A549 (cell line): ENCODE measurements around the gene BDH1. TPM values are rescaled to one million over a fixed set of nuclear protein-coding genes. Genes with fewer than 3 reads are reported as not detected.
A peak's percentile ranks its signal among the peaks of the same experiment; 100 is the strongest.
"Not testable (repeated sequence)": the region's sequence is repeated elsewhere in the genome, so short reads cannot be mapped to it uniquely, and the experiment has no call there.

Source experiments
- ATAC-seq, 2 experiments: fragments of 200-7000 bp in 1 of 2; fragments of >200 bp in 1 of 2; cut with Nextera tagmentation in 1 of 2; cut with Tn5 transposase in 1 of 2; 3 replicates each; pipeline versions ENCODE4 v1.8.0 to v1.9.1; 2018 to 2020; ENCODE audit warnings: mild to moderate bottlenecking in 1 of 2, moderate library complexity in 1 of 2
- CTCF ChIA-PET: fragments of 300-600 bp; sonication (Branson Sonifier 250); formaldehyde crosslinking; extraction: SDS; loops from one replicate; lab custom pipeline; 2021; ENCODE audit warnings: antibody characterized with exemption, inconsistent platforms; lab: Yijun Ruan, JAX
- POLR2A ChIA-PET: fragments of 350-600 bp; formaldehyde crosslinking; extraction: SDS; loops from one replicate; lab custom pipeline; 2021; ENCODE audit warnings: antibody characterized with exemption, inconsistent platforms; lab: Yijun Ruan, JAX
- DNase-seq, 2 experiments: peaks; one replicate each; pipeline versions ENCODE4 v3.0.0 to v3.0.0-alpha.2; 2011 to 2016; ENCODE audit warnings: low read depth in 1 of 2, low spot score in 1 of 2
- FAIRE-seq: peaks from 2 replicates; lab custom pipeline; 2011; peaks lifted over from hg19 to GRCh38; lab: Jason Lieb, UNC
- H3K27ac ChIP-seq, 2 experiments: fragments of >200 bp; sonication (Bioruptor Twin); formaldehyde crosslinking; 3 replicates each; pipeline ENCODE4 v1.5.1; 2016 to 2017
- H3K4me1 ChIP-seq: fragments of >200 bp; sonication (Bioruptor Twin); formaldehyde crosslinking; 3 replicates; pipeline ENCODE4 v1.6.1; 2016
- H3K4me2 ChIP-seq: fragments of >200 bp; sonication (Bioruptor Twin); formaldehyde crosslinking; 3 replicates; pipeline ENCODE4 v1.6.1; 2016
- H3K4me3 ChIP-seq: fragments of >200 bp; sonication (Bioruptor Twin); formaldehyde crosslinking; 3 replicates; pipeline ENCODE4 v1.5.1; 2016
- H3K9me3 ChIP-seq: fragments of >200 bp; sonication (Bioruptor Twin); formaldehyde crosslinking; 3 replicates; pipeline ENCODE4 v1.6.1; 2016
- BHLHE40 ChIP-seq: IDR thresholded peaks from 2 replicates; pipeline ENCODE4 v1.6.1; 2012; ENCODE audit warnings: low read depth, low read length, inconsistent platforms
- CEBPB ChIP-seq, 2 experiments: fragments of >200 bp in 1 of 2; sonication (Bioruptor Twin) in 1 of 2; formaldehyde crosslinking in 1 of 2; IDR thresholded peaks; 2 replicates each; pipeline ENCODE4 v1.6.1; 2012 to 2016
- CHD2 ChIP-seq: fragments of 150-350 bp; IDR thresholded peaks from 2 replicates; pipeline ENCODE4 v1.6.1; 2014; ENCODE audit warnings: low read length; ENCODE audit not compliant: partially characterized antibody
- CHD4 ChIP-seq: fragments of 200-600 bp; sonication (generic); IDR thresholded peaks from 2 replicates; pipeline ENCODE4 v1.6.1; 2016; ENCODE audit warnings: antibody characterized with exemption, mild to moderate bottlenecking, borderline replicate concordance
- EHMT2 ChIP-seq: fragments of 200-600 bp; sonication (generic); IDR thresholded peaks from 2 replicates; pipeline ENCODE4 v1.6.1; 2016; ENCODE audit warnings: antibody characterized with exemption, low read depth, mild to moderate bottlenecking, moderate library complexity
- ELK1 ChIP-seq: fragments of 150-350 bp; IDR thresholded peaks from 2 replicates; pipeline ENCODE4 v1.6.1; 2014; ENCODE audit warnings: low read depth, mild to moderate bottlenecking, low read length
- GATA3 ChIP-seq: IDR thresholded peaks from 2 replicates; pipeline ENCODE4 v1.6.1; 2012; ENCODE audit warnings: borderline replicate concordance
- HES2 ChIP-seq: fragments of >200 bp; sonication (Bioruptor Twin); formaldehyde crosslinking; IDR thresholded peaks from 2 replicates; pipeline ENCODE4 v1.6.1; 2016
- HEYL ChIP-seq: fragments of 250-450 bp; sonication (Bioruptor Pico); IDR thresholded peaks from 2 replicates; pipeline ENCODE4 v1.8.0; 2021; ENCODE audit warnings: mild to moderate bottlenecking, moderate library complexity
- HOXB13 ChIP-seq: fragments of 250-450 bp; sonication (Bioruptor Pico); IDR thresholded peaks from 2 replicates; pipeline ENCODE4 v1.5.0; 2020; ENCODE audit warnings: low read depth, mild to moderate bottlenecking, moderate library complexity
- HOXB5 ChIP-seq: fragments of 250-450 bp; sonication (Bioruptor Pico); IDR thresholded peaks from 2 replicates; pipeline ENCODE4 v1.5.0; 2020; ENCODE audit warnings: mild to moderate bottlenecking, moderate library complexity
- JUN ChIP-seq, 2 experiments: fragments of >200 bp; sonication (Bioruptor Twin); formaldehyde crosslinking; IDR thresholded peaks; 2 replicates in 1 of 2; 3 replicates in 1 of 2; pipeline ENCODE4 v1.6.1; 2016 to 2017
- KDM1A ChIP-seq: fragments of 200-600 bp; sonication (generic); IDR thresholded peaks from 2 replicates; pipeline ENCODE4 v1.6.1; 2016; ENCODE audit warnings: low read depth, mild to moderate bottlenecking
- NPAS2 ChIP-seq: fragments of 250-450 bp; sonication (Bioruptor Pico); IDR thresholded peaks from 2 replicates; pipeline ENCODE4 v1.8.0; 2022; ENCODE audit warnings: mild to moderate bottlenecking, moderate library complexity, borderline replicate concordance
- NR3C1 ChIP-seq: fragments of >200 bp; sonication (Bioruptor Twin); formaldehyde crosslinking; IDR thresholded peaks from 3 replicates; pipeline ENCODE4 v1.6.1; 2017
- PBX3 ChIP-seq: IDR thresholded peaks from 2 replicates; pipeline ENCODE4 v1.6.1; 2012
- PHF8 ChIP-seq: fragments of 200-600 bp; sonication (generic); IDR thresholded peaks from 2 replicates; pipeline ENCODE4 v1.6.1; 2016; ENCODE audit warnings: low read depth, mild to moderate bottlenecking, antibody characterized with exemption, moderate library complexity, borderline replicate concordance
- POLR2AphosphoS2 ChIP-seq: conservative IDR thresholded peaks from 2 replicates; pipeline ENCODE4 v1.6.1; 2012; ENCODE audit warnings: low read length, improper control_type of control experiment, inconsistent platforms
- RAD21 ChIP-seq, 2 experiments: fragments of >200 bp in 1 of 2; sonication (Bioruptor Twin) in 1 of 2; formaldehyde crosslinking in 1 of 2; IDR thresholded peaks in 1 of 2; conservative IDR thresholded peaks in 1 of 2; 2 replicates in 1 of 2; 3 replicates in 1 of 2; pipeline ENCODE4 v1.6.1; 2012 to 2018; ENCODE audit warnings: inconsistent platforms in 1 of 2
- RCOR1 ChIP-seq: fragments of 150-350 bp; IDR thresholded peaks from 2 replicates; pipeline ENCODE4 v1.6.1; 2014; ENCODE audit warnings: antibody characterized with exemption, low read length, low read depth
- RNF2 ChIP-seq: fragments of 200-600 bp; sonication (generic); IDR thresholded peaks from 2 replicates; pipeline ENCODE4 v1.6.1; 2016; ENCODE audit warnings: low read depth, mild to moderate bottlenecking, antibody characterized with exemption, moderate library complexity, borderline replicate concordance
- SREBF2 ChIP-seq: fragments of 450-650 bp; IDR thresholded peaks from 2 replicates; pipeline ENCODE4 v1.6.1; 2014; ENCODE audit warnings: mild to moderate bottlenecking, moderate library complexity
- ZSCAN20 ChIP-seq: fragments of 250-450 bp; sonication (Bioruptor Pico); IDR thresholded peaks from 2 replicates; pipeline ENCODE4 v1.8.0; 2022; ENCODE audit warnings: mild to moderate bottlenecking, moderate library complexity
- WGBS: methylation state at CpG from one replicate; pipeline ENCODE4 v1.1.6; 2017; ENCODE audit errors: missing lambda C conversion rate; 5-methylcytosine and 5-hydroxymethylcytosine counted together
- polyA plus RNA-seq, 4 experiments: library from polyadenylated mRNA; depleted of rRNA in 3 of 4; stranded (reverse); fragments of >200 nt; fragmentation: RNase III in 1 of 4; extraction: RNeasy Plus Mini Kit Qiagen cat#74134 plus additional on column Dnase treatment in 1 of 4; gene quantifications; 2 replicates in 3 of 4; 3 replicates in 1 of 4; pipeline ENCODE4 v1.2.3, GENCODE V29; 2011 to 2017

BDH1 gene
- polyA plus RNA-seq, 2 of the 4 experiments (the other 2 are of a cell fraction) = 3.1 to 4.6 TPM

GRCh38 chr3:197590313-197590962, 34.7 kb upstream of the BDH1 start:
- Histone ChIP-seq H3K4me2 (peak overlapping the region; percentile 53; the same call in 2 of the 3 replicates), H3K4me1 (peaks cover 11% of the 10 kb centered on the region), H3K27ac (peak overlapping the region; percentile 47 to 50; a peak in 4 of 6 replicates), H3K9me3 (no peaks in the 10 kb centered on the region)
- CTCF ChIA-PET = interaction anchor here (1.1 to 4.6 kb wide), 2 partner anchors 9 kb away, joined by 4 to 20 read pairs; no protein-coding TSS in a partner anchor
- ATAC-seq (peak; percentile 50 to 69; a peak in 5 of 6 replicates), FAIRE-seq (no peak)
- 20% methylated on average over 1 of the region's 4 CpGs for WGBS
- TF ChIP-seq RCOR1 = no peak
- TF ChIP-seq JUN (IDR thresholded peaks at IDR 0.05) = no peak
- no peak for TF ChIP-seq HOXB5 (CRISPR knock-in tag)
- no peak for TF ChIP-seq NPAS2 (CRISPR knock-in tag)
- TF ChIP-seq GATA3 = no peak
- TF ChIP-seq CHD4 = no peak
- TF ChIP-seq EHMT2 = no peak
- TF ChIP-seq PHF8 = no peak
- no peak for TF ChIP-seq CHD2
- TF ChIP-seq HES2 = no peak
- no peak for TF ChIP-seq CEBPB (IDR thresholded peaks at IDR 0.05)
- TF ChIP-seq RNF2 = no peak
- no peak for TF ChIP-seq SREBF2
- TF ChIP-seq PBX3 = no peak
- no peak for TF ChIP-seq ELK1
- no peak for TF ChIP-seq KDM1A
- TF ChIP-seq HEYL = no peak
- no peak for TF ChIP-seq BHLHE40
- no peak for TF ChIP-seq HOXB13
- TF ChIP-seq, all 56 proteins: peak for 0
- POLR2A ChIA-PET = no interaction called here
- peak in 1 of 2 experiments; percentile 35 for DNase-seq
- H3K4me3 ChIP-seq = no peak overlapping the region

- H3K4me3 ChIP-seq = no peak overlapping the region
- H3K9me3 ChIP-seq = no peaks in the 10 kb centered on the region
- CTCF ChIA-PET = interaction anchor here (4.6 kb wide), 1 partner anchor 10 kb away, joined by 20 read pairs; no protein-coding TSS in a partner anchor
- peaks cover 11% of the 10 kb centered on the region for H3K4me1 ChIP-seq
- FAIRE-seq (no peak), DNase-seq (no peak), ATAC-seq (no peak)
- 83% methylated on average over 13 of the region's 13 CpGs for WGBS
- no peak overlapping the region for H3K4me2 ChIP-seq
- POLR2A ChIA-PET = no interaction called here
- TF ChIP-seq RAD21 (conservative IDR thresholded peaks at IDR 0.05 in 1 of 2, IDR thresholded peaks at IDR 0.05 in 1 of 2) = no peak
- TF ChIP-seq PHF8 = no peak
- no peak for TF ChIP-seq SREBF2
- no peak for TF ChIP-seq POLR2AphosphoS2
- no peak for TF ChIP-seq ZSCAN20 (CRISPR knock-in tag)
- no peak for TF ChIP-seq NR3C1
- H3K27ac ChIP-seq = no peak overlapping the region
Observed at GRCh38 chr3:197589545-197589944, 33.8 kb upstream of the BDH1 start.

GRCh38 chr3:197586768-197587167, 31.0 kb upstream of the BDH1 start:
- WGBS = 82% methylated on average over 11 of the region's 11 CpGs
- CTCF ChIA-PET = interaction anchor here (1.2 to 4.6 kb wide), 2 partner anchors 12 to 330 kb away, joined by 3 to 20 read pairs; no protein-coding TSS in a partner anchor

More at GRCh38 chr3:197586768-197587167, 31.0 kb upstream of the BDH1 start:
- H3K9me3 ChIP-seq, POLR2A ChIA-PET, FAIRE-seq, H3K27ac ChIP-seq, H3K4me2 ChIP-seq, ATAC-seq, H3K4me3 ChIP-seq, DNase-seq: not testable (repeated sequence)
- H3K4me1 ChIP-seq = peaks cover 11% of the 10 kb centered on the region
